Measurements from ENCODE around the gene RUVBL1. TPM values are rescaled to one million over a fixed set of nuclear protein-coding genes. Genes with fewer than 3 reads are reported as not detected.
A peak's percentile ranks its signal among the peaks of the same experiment; 100 is the strongest.

RUVBL1 gene
- total and polyA plus RNA-seq, 10 of the 15 experiments (the other 5 are each of a cell fraction or from before 2014, with no cell fraction given) = 15.2 to 142 (median 84.2) TPM

GRCh38 chr3:128143496-128143895 lies 19.9 kb upstream of the RUVBL1 start (continued):
- TF ChIP-seq, protein P1, sequence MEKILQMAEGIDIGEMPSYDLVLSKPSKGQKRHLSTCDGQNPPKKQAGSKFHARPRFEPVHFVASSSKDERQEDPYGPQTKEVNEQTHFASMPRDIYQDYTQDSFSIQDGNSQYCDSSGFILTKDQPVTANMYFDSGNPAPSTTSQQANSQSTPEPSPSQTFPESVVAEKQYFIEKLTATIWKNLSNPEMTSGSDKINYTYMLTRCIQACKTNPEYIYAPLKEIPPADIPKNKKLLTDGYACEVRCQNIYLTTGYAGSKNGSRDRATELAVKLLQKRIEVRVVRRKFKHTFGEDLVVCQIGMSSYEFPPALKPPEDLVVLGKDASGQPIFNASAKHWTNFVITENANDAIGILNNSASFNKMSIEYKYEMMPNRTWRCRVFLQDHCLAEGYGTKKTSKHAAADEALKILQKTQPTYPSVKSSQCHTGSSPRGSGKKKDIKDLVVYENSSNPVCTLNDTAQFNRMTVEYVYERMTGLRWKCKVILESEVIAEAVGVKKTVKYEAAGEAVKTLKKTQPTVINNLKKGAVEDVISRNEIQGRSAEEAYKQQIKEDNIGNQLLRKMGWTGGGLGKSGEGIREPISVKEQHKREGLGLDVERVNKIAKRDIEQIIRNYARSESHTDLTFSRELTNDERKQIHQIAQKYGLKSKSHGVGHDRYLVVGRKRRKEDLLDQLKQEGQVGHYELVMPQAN (conservative IDR thresholded peaks at IDR 0.05) = no peak

DNA sequence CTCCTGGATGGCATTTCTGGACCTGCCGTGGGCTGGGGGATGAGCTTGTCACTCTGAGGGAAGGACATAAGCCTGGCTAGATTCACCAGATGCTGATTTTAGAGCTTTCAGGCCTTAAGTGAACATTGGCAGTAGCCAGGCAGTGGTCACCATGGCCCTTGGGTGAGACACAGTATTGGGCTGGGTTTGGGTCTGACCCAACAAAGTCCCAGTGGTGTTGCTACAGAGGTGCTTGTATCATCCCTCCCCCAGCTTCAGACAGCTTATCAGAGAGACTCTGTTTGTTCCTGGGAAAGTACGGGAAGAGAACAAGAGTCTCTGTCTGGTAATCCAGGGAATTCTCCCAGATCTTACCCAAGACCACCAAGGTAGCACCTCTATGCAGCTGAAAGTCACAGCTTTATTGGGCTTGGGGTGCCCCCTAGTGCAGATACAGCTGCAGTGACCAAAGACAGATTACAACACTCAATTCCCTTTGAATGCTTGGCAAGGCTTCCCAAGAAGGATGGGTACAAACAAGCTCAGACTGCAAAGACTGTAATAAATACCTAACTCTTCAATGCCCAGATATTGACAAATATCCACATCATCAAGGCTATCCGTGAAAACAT lies 9.8 kb upstream of the RUVBL1 start:
- 43% methylated on average over 3 of the region's 3 CpGs for WGBS (ENCODE audit: insufficient coverage, insufficient replicate concordance, low lambda C conversion rate, missing lambda C conversion rate)
- ATAC-seq = peak; percentile 88
- SMC1A ChIA-PET (ENCODE audit: uncharacterized antibody, unreplicated experiment) = interaction anchor here (0.6 to 3.1 kb wide), 11 partner anchors 9 to 558 kb away, joined by 3 to 53 read pairs (median 3); partner anchors contain the start of gene RUVBL1
- no peak for TF ChIP-seq MYB (IDR thresholded peaks at IDR 0.05; ENCODE audit: borderline replicate concordance, low read depth, low read length)
- TF ChIP-seq PRDM15 (CRISPR knock-in tag; IDR thresholded peaks at IDR 0.05) = no peak
- no peak for TF ChIP-seq RELA (IDR thresholded peaks at IDR 0.05; ENCODE audit: borderline replicate concordance, partially characterized antibody)
- TF ChIP-seq SMC3 (IDR thresholded peaks at IDR 0.05; ENCODE audit: borderline replicate concordance, low read length) = peak; percentile 56; the same call in 1 of the 2 replicates
- TF ChIP-seq, protein P2, sequence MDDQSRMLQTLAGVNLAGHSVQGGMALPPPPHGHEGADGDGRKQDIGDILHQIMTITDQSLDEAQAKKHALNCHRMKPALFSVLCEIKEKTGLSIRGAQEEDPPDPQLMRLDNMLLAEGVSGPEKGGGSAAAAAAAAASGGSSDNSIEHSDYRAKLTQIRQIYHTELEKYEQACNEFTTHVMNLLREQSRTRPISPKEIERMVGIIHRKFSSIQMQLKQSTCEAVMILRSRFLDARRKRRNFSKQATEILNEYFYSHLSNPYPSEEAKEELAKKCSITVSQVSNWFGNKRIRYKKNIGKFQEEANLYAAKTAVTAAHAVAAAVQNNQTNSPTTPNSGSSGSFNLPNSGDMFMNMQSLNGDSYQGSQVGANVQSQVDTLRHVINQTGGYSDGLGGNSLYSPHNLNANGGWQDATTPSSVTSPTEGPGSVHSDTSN (IDR thresholded peaks at IDR 0.05; ENCODE audit: insufficient replicate concordance, low read depth, low read length) = no peak
- TF ChIP-seq POU2F2 (IDR thresholded peaks at IDR 0.05; ENCODE audit: borderline replicate concordance, low read depth, low read length) = 0 out of 3 replicates have a peak, but pooled peaks have one; percentile 22
- TF ChIP-seq TCF3 (IDR thresholded peaks at IDR 0.05; ENCODE audit: borderline replicate concordance, insufficient read depth, low read depth, low read length) = no peak
- no peak for TF ChIP-seq YY1 (IDR thresholded peaks at IDR 0.05; ENCODE audit: low read depth, low read length)
- no peak for TF ChIP-seq E2F4 (IDR thresholded peaks at IDR 0.05; ENCODE audit: low read depth, low read length)

More for the DNA sequence above, 9.8 kb upstream of the RUVBL1 start:
- Histone ChIP-seq H3K27me3 (replicated peaks in 1 of 2; ENCODE audit: control insufficient read depth in 2 of 2, insufficient read depth in 2 of 2, low read length in 1 of 2) (no peaks in the 10 kb centered on the region), H3K36me3 (ENCODE audit: control insufficient read depth in 2 of 2, insufficient read depth in 2 of 2, low read length in 1 of 2) (no peaks in the 10 kb centered on the region), H3K9me3 (replicated peaks; ENCODE audit: control insufficient read depth, insufficient read depth, low read length) (no peaks in the 10 kb centered on the region; the same call in 2 of the 3 replicates), H3K79me2 (ENCODE audit: control insufficient read depth, insufficient read depth, low read length) (no peaks in the 10 kb centered on the region), H3K4me1 (ENCODE audit: control insufficient read depth, insufficient read depth, low read length) (no peaks in the 10 kb centered on the region), H4K20me1 (ENCODE audit: control insufficient read depth, insufficient read depth) (no peaks in the 10 kb centered on the region), H3K9ac (ENCODE audit: control insufficient read depth, insufficient read depth, low read length) (no peak overlapping the region), H3K27ac (ENCODE audit: control insufficient read depth, insufficient read depth) (no peak overlapping the region), H3K4me3 (no peak overlapping the region), H3K4me2 (ENCODE audit: control insufficient read depth, insufficient read depth) (no peak overlapping the region), H2AFZ (ENCODE audit: control insufficient read depth, low read depth, low read length) (no peak overlapping the region)
- intact Hi-C loops (cut with micrococcal nuclease; ENCODE audit: unreplicated experiment) (loop anchor here (1.0 to 2.0 kb wide), 2 partner anchors 38 to 59 kb away; no protein-coding TSS in a partner anchor), in situ Hi-C loops (cut with MboI) (no loop called here)
- BruUV-seq (replicated peaks) = no TSS peak
- FAIRE-seq = peak; percentile 81
- ChIA-PET POLR2A (interaction anchor here (0.7 to 1.5 kb wide), 3 partner anchors 9 to 229 kb away, joined by 4 to 5 read pairs (median 4); partner anchors contain the start of gene RUVBL1), RAD21 (ENCODE audit: unreplicated experiment) (interaction anchor here (0.7 to 3.2 kb wide), 8 partner anchors 15 to 1694 kb away, joined by 3 to 36 read pairs (median 3); no protein-coding TSS in a partner anchor), CTCF (interaction anchor here (0.6 to 4.0 kb wide), 35 partner anchors 10 to 754 kb away, joined by 3 to 115 read pairs (median 4); partner anchors contain the start of gene RUVBL1)
- no peak for DNase-seq (ENCODE audit: low read depth, low spot score)
